GM21737 (cell line): Measurements from ENCODE around the gene ADCY5.

Experiments
- ATAC-seq: cut with Tn5 transposase; IDR thresholded peaks from one replicate; pipeline ENCODE4 v1.9.1; 2021; ENCODE audit warnings: mild to moderate bottlenecking, moderate library complexity; ENCODE audit not compliant: unreplicated experiment

Gene ADCY5

DNA sequence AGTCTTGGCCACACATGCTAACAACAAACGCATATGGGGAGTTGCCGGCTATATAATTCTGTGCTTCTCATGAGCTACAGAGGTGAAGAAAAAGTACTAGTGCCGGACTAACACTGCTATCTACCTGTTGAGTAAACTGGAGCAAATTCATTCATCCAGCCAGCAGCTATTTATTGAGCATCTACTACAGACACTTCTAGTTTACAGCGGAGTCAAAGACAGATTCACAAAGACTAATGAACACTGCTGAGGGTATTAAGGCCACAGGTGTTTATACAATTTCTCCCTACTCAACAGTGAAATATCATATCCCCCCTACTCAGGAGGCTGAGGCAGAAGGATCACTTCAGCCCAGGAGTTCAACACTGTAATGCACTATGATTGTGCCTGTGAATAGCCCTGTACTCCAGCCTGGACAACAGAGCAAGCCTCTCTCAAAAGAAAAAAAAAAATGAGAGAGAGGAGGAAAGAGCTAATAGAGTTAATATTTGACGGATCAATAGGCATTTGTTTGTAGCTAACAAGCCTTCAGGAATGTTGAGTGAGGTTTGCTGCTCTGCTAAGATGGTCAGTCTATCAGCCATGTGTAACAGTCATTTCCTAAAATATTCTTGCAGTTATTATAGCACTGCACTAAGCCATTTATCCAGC is 17.8 kb downstream of the ADCY5 start:
- no peak for ATAC-seq

GRCh38 chr3:123430266-123430665 is 18.6 kb downstream of the ADCY5 start:
- ATAC-seq: no peak

DNA sequence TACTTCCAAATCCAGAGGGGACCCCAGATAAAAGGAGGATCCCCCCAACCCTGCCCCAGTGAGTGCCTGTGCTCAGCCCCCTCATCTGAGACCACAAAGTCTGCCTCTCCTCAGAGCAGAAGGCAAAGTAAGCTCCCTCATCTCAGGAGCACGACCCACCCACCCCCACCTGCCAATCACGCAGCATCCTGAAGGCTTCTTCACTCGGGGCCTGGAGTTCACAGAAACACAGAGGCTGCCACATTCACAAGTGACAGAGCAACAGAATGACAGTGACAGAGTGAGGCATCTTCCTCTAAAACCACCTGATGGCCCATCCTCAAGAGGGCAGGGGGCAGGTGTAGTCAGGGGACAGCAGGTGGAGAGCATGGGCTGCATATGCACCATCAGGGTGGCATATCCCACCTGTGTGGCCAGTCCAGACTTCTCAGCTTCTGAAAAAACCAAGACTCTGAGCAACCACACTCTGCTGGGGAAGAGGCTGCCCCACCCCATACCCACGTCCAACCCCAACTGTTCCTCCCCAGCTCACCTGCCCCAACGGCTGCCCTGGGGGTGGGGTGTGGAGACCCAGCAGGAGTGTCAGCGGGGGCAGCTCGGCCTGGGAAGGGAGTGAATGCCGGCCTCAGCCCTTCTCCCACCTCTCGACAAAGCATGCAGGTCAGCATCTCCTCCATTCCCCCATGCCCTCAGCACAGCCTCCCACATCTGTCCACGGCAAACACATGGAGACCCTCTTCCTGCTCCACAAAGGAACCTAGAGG is 19.3 kb downstream of the ADCY5 start:
- ATAC-seq: no peak

GRCh38 chr3:123424999-123425712 is 23.7 kb downstream of the ADCY5 start:
- ATAC-seq: no peak

DNA sequence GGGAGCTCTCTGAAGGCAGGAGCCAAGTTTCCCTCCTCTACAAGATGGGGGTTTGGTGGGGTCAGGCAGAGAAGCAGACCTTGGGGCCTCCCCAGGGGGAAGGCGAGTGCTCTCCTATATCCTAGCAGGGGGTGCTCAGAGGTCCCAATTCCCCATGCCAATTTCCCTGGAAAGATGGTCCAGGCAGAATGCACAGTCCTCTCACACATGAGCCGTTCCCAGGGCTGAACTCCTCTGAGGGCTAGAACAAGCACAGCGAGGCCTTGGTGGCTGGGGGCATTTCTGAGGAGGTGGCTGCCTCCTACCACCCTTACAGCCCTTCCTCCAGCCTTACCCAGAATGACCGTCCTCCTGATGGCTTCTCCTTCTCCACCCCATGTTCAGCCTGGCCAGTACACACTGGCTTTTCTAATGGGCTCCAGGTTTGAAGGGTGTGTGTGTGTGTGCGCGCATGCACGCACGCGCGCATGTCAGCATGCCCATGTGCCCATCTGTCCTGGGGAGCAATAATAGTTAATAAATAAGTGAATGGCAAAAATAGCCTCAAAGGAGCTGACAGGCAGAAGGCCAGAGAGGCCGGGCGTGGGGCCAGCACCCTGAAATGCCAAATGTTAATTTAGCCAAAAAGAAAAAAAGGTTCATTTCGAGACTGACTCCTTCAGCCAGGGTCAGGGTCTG is 24.4 kb downstream of the ADCY5 start:
- ATAC-seq: no peak

DNA sequence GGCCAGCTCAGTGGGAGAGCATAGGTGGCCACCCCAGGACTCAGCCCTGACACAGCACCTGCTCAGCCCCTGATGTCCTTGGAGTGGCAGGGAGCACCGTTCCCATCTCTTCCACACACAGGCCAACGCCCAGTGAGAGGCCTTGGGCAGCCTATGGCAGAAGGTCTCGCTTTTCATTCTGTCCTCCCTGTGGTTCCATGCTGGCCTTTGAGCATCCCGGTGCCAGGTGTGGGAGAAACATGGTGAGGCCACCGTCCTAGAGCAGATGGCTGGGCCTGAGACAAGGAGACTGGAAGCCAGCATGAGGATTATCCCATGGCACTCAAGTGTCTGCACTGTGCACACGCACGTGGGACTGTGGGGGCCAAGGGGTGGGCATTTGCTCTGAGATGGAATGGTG is 25.1 kb downstream of the ADCY5 start:
- ATAC-seq: no peak

- ATAC-seq: no peak
Measured at GRCh38 chr3:123423031-123423430, 25.9 kb downstream of the ADCY5 start.

DNA sequence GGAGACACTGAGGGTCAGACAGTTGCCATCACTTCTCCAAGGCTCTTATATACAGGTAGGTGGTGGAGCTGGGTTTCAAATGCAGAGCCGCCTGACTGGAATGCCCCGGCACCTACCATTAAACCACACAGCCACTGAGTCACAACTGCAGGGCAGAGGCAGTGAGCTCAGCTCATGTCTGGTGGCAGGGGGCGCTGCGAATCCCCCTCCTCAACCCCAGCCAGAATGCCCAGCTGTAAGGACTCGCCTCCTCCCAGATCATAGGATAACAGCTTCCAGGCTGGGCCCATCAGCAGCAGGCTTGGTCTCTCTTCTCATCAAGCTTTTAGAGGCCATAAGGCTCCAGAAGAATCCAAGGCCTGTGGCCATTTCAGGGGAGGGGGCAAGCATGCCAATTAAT is 26.4 kb downstream of the ADCY5 start:
- no peak for ATAC-seq

DNA sequence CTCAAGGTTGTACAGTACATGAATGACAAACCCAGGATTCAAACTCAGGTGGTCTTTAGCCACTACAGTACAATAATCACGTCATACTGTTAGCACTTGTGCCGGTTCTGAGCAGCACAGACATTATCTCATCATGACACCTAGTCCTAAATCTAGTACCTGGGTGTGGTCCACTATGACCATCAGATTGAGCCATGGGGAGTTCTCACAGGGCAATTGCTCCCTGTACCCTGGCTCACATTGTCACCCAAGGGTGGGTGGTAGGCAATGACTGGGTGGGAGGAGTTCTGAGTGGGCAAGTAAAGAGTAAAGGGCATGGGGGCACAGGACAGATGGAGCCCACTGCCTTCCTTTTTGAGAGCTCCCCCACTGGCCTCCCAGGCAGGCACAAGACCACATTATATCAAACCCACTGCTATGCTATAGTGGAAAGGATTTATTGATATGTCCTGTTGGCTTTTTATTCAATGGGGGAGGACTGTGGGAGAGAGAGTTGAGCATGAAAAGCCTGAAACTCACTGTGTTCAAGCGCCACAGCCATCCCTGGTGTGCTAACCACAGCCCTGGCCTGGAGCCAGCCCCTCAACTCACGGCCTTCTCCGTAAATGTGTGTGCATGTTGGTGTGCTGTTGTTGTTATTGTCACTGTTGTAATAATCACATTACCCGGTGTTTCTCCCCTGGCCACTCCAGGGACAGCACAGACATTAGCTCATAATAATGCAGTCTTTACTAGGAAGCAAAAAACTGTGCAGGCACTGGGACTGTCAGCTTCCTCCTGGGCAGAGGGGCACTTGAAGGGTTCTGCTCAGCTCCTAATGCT is 27.3 kb downstream of the ADCY5 start:
- ATAC-seq: no peak

DNA sequence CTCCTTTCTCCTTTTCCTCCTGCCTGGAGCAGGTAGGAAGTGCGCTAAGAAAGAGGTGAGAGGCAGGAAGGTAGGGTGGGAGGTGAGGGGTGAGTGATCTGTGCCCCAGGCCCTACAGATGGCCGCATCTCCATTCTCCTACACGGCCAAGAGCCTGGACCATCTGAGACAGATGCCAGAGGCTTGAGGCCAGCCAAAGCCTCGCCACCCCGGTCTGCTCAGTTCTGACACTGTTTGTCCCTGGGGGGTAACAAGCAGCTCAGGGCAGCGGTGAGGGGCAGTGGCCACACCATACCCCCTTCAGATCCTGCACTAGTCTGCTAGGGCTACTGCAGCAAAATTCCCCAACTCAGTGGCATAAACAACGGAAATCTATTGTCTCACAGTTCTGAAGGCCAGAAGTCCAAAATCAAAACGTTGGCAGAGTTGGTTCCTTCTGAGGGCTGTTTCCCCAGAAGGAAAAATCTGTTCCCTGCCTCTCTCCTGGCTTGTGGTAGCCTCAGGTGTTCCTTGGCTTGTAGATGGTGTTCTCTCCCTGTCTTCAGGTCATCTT is 28.4 kb downstream of the ADCY5 start:
- no peak for ATAC-seq

- no peak for ATAC-seq
Measured at GRCh38 chr3:123419850-123420297, 29.0 kb downstream of the ADCY5 start.

DNA sequence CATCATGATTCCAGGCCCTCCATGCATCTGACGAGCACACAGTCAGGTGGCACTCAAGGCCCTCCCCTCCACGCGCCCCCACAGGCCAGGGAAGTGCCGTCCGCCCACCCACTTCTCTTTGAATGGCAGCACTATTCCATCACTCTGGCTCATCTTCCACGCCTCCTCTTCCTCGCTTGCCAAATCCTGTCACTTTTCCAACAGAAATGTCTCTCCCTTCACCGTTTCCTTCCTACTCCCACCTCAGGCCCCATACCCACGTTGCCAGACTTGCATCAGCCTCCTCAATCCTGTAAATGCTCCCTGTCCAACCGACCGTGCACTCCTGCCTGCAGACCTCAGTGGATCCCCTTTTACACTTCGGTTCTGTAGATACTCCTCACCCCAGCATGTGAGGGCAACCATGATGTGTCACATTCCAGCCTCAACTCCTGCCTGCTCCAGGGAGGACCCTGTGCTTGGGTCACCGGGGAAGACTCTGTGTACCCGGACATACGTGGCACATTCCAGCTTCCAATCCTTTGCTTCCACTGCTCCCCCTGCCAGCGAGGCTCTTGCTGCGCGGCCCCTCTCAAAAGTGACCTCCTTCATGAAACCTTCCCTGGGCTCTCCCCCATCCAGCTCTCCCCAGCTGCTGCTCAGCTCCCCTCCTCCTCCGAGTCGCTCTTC is 29.6 kb downstream of the ADCY5 start:
- ATAC-seq: no peak

DNA sequence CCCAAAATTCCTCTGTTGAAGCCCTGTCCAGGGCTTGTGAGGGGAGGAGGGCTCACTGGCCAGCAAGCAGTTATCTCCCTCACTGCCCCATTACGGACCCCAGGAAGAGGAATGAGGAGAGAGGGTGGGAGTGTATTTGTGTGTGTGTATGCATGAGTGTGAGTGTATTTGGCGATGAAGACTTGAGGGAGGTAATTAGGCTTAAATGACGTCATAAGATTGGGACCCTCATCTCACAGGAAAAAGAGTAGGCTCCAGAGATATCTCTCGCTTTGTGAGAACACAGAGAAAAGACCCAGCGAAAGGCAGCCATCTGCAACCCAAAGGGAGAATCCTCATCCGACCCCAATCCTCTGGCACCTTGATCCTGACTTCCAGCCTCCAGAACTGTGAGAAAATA is 32.2 kb downstream of the ADCY5 start:
- no peak for ATAC-seq

- ATAC-seq: no peak
Measured at GRCh38 chr3:123416173-123416572, 32.7 kb downstream of the ADCY5 start.

DNA sequence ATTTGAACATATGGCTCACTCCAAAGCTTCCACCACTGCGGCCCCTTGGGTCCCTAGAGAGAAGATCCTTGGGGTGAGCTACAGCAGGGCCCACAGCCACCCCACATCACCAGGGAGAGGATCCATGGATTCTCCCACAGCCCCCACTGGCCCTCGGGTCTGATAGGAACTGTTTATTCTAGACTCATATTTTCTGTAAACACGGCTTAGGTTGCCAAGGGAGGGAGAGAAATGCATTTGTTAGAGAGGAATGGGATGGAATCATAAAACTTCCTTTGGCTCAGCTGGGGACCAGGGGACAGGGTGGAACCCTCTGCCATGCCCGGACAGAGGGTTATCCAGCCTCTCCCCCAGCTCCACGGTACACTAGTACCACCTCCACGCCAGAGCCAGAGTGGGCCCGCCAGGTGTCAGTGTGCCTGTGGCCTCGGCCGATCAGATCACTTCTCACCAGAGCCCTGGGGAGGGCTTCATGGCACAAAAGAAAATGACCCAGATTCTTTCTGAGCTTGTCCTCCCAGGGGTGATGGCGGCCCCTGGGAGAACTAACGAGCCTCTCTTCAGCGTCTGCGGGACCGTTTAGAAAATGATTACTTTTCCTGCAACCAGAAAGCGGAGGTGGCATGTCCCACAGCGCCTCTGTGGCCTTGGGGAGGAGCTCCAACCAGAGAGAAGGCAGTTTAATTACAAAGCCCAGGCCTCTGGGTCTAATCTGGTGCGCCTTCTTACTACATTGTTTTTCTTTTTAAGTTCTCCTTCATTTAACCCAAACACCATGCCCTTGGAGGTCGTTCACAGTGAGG is 33.7 kb downstream of the ADCY5 start:
- ATAC-seq: no peak

DNA sequence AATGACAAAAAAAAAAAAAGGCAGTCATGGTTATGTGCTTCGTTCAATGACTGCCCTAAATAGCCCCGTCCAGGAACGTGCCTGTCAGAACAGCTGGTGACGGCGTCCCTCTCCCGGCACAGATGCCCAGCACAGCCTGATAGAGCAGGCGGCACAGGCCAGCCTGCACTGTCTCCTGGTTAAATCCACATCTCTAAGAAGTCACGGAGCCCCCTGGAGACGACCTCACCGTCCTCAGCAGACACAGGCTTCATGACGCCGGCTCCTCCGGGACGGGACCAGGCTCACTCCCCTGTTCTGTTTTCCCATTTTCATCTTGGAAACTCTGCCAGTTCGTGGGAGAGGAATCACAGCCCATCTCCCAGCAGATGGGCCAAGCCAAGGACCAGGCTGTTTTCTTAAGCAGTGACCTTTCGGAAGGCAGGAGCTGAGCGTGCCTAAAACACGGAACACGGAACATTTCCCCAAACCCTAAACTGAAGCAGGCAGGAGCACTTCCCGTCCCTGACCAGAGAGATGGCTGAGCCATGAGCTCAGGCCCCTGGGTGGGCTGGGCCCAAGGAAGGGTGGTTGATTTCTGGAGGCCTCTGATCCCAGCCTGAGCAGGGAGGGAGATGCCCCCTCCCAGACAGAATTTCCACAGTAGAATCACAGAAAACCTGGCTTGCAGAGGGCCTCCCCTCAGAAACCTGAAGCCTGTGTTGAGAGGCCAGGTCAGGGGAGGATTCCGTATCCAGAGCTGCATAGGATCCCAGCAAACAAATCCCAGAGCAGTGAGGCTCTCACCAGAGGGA is 35.9 kb downstream of the ADCY5 start:
- ATAC-seq: no peak

DNA sequence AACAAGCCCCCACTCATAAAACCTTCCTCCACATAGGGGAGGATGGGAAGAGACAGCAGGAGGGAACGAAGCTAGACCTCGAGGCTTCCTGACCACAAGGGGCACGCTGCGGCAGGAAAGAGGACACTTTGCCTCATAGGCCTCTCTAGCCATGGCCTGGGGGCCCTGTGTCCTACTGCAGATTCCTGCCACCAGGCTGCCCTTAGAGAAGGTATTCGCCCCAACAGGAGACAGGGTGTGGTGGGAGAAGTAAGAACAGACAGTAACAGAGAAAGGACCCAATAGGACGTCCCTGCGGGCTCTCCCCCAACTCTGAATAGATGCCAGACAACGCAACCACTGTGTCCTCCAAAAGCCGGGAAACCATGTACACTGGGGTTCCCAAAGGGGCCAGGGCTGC is 36.8 kb downstream of the ADCY5 start:
- ATAC-seq: no peak
